GM18526 (cell line): Measurements from ENCODE around the gene ADAMTSL1.

Source experiments
- POLR2A ChIP-seq: IDR thresholded peaks from 3 replicates; pipeline ENCODE4 v1.6.1; 2011; ENCODE audit not compliant: insufficient read length; ENCODE audit errors: extremely low read depth

Gene ADAMTSL1

DNA sequence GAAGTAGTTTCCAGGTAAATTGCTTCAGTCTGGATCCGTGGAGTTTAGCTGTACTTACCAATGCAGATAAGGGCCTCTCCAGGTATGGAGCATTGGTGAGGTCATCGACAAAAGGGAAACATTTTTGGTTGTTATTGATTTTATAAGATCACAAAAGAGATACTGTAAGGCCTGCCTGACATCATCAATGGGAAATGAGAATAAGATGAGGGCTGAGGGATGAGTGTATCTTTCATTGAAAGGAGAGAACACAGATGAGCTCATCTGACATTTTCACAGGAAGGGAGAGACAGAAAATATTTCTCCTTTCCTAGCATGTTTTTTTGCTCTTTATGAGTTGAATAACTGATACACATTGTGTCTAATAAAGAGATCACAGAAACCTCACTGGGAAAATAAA, 325.5 kb downstream of the ADAMTSL1 start:
- no peak for TF ChIP-seq POLR2A

- no peak for TF ChIP-seq POLR2A
Measured at GRCh38 chr9:18800579-18800978, 326.6 kb downstream of the ADAMTSL1 start.

- no peak for TF ChIP-seq POLR2A
Measured at GRCh38 chr9:18805386-18805785, 331.4 kb downstream of the ADAMTSL1 start.

- TF ChIP-seq POLR2A = no peak
Measured at GRCh38 chr9:18806232-18807080, 332.5 kb downstream of the ADAMTSL1 start.

GRCh38 chr9:18810581-18810980, 336.6 kb downstream of the ADAMTSL1 start:
- TF ChIP-seq POLR2A = no peak

- TF ChIP-seq POLR2A = no peak
Measured at GRCh38 chr9:18811171-18811570, 337.2 kb downstream of the ADAMTSL1 start.

DNA sequence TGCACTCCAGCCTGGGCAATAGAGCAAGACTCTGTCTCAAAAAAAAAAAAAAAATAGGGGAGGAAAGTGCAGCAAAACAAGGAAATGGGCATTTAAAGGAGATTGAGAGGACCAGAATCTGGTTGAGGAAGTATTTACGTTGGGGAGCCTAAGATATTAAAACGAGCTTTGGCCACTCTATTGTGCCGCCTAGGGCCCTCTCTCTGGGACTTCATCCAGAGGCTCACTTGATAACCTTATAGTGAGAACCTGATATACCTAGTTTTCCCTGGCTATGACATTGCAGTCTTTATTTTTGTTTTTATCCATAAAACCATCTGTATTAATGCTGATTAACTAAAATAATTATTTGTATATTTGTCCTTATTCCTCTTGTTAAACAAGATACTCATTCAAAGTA, 345.5 kb downstream of the ADAMTSL1 start:
- TF ChIP-seq POLR2A = no peak

DNA sequence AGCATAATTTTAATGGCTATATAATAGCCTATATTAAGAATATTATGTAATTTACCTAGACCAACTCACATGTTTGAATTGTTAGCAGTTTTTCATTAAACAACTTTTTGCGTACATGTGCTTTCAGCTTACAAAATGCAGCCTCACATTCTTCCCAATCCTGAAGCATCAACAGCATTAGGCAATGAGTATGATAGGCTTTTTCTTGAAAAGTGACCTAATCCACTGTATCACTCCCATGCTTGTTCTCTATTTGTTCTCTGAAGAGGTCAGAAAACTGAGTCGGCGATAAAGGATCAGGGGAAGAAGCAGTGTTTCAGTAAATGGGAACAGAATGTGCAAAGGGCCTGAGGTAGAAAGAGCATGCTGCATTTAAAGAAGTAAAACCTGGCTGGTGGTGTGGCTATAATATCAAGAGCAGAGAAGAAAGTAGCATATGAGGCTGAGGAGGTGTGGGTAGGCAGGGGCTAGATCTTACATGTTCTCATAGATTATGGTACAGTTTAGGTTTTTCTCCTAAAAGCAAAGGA, 346.7 kb downstream of the ADAMTSL1 start:
- TF ChIP-seq POLR2A = no peak

DNA sequence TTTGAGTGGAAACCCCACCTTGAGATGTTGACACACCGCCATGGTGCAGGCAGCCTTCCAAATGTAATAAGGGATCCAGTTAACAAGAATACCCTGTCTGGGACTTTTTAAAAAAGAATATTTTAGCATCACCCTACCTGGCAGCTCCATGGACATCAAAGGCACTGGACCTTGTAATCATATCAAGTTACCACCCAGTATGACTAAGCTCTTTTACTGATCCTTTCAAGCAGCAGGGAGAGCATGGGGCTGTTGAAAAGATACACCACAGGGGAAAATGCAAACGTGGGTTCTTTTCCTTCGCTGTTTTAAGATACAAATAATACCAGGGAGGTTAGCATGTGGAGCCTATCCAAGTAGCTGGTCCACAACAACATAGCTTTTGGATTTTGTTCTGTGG, 347.8 kb downstream of the ADAMTSL1 start:
- TF ChIP-seq POLR2A = no peak

- no peak for TF ChIP-seq POLR2A
Measured at GRCh38 chr9:18822850-18823249, 348.9 kb downstream of the ADAMTSL1 start.

DNA sequence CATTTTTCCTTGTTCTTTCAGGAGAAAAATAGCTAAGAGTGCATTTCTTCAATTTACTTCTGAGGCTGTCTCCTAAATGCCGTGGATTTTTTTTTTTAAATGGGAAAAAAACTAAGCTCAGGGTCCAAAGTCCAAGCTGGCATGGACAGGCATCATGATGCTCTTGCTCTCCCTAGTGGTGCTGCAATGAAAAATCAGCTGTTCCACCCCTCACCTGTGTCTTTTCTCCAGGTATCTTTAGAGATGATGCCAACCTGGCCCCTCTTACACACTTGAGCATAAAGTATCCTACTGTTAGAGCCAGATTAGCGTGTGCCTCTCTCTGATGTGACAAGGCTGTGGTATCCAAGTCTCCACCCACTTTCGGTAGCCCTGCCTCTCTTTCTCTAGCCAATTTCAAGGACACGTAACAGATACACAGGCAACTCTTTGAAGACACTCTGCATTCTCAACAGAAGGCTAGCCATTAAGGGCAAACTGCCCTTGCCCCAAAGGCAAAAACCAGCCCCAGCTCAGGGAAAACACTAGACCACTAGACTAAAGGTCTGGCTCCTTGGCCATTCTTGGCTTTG, 350.2 kb downstream of the ADAMTSL1 start:
- TF ChIP-seq POLR2A = no peak

DNA sequence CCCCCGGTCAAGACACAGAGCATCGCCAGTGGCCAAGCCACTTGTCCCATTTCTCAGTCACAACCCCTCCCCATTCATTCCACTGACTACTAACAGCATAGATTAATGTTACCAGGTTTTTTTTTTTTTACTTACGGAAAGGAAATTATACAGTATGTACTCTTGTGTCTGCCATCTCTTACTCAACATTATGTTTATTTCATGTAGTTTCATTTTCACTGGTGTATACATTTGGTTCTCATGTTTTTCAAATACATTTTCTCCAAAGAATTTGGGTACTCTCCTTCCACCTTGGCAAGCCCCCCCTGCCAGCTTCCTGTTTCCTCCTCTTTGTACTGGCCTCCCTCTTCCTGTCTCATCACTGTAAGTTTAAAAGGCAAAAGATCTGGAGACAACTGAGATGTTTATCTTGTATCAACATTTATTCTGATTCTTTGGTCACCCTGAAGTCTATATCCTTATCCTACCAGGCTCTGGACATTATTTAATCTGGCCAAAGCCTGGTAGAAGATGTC, 351.8 kb downstream of the ADAMTSL1 start:
- TF ChIP-seq POLR2A = no peak

DNA sequence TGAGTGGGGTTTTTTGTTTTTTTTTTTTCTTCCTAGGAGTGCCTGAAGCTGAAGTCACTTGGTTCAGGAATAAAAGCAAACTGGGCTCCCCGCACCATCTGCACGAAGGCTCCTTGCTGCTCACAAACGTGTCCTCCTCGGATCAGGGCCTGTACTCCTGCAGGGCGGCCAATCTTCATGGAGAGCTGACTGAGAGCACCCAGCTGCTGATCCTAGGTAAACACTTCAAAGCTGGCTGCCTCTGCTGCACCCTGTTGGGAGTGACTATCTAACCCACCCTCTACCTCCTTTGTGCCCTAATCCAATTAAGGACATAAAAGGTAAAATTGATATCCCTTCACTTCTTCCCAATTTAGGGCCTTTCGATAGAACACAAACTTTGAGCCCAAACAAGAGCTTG, 352.3 kb downstream of the ADAMTSL1 start:
- no peak for TF ChIP-seq POLR2A

- TF ChIP-seq POLR2A = no peak
Measured at GRCh38 chr9:18829066-18829465, 355.1 kb downstream of the ADAMTSL1 start.

GRCh38 chr9:18829873-18830272, 355.9 kb downstream of the ADAMTSL1 start:
- TF ChIP-seq POLR2A = no peak

DNA sequence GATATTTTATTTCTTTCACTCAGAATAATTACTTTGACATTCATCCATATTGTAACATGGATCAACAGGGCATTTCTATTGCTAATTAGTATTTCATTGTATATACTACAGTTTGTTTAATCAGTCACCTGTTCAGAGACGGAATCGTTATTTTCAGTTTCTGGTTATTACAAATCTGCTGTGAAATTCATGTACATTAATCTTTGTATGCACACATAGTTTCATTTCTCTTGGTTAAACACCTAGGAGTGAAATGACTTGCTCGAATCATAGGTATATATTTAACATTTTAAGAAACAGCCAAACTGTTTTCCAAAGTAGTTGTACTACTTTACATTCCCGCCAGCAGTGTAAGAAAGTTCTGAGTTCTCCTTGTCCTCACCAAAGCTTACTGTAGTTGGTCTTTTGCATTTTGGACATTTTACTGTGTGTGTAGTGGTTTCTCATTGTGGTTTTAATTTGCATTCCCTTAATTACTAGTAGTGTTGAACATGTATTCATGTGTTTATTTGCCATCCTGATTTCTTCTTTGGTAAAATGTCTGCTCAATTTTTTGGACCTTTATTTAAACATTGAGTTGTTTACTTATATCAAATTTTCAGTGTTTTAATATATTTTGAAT, 360.9 kb downstream of the ADAMTSL1 start:
- no peak for TF ChIP-seq POLR2A
